Breast epithelium (tissue), 3 donors: Measurements from ENCODE around the gene TNNI3K.

ENCODE experiments used
- POLR2A ChIP-seq: fragments of 450-650 bp; IDR thresholded peaks from one replicate; pipeline ENCODE4 v1.6.1; 2016; ENCODE audit warnings: antibody characterized with exemption, mild to moderate bottlenecking, moderate library complexity
- POLR2AphosphoS5 ChIP-seq, 3 donors: sonication (generic); formaldehyde crosslinking; IDR thresholded peaks; one replicate each; pipeline ENCODE4 v1.6.1; 2017; ENCODE audit warnings: antibody characterized with exemption in 3 of 3

DNA sequence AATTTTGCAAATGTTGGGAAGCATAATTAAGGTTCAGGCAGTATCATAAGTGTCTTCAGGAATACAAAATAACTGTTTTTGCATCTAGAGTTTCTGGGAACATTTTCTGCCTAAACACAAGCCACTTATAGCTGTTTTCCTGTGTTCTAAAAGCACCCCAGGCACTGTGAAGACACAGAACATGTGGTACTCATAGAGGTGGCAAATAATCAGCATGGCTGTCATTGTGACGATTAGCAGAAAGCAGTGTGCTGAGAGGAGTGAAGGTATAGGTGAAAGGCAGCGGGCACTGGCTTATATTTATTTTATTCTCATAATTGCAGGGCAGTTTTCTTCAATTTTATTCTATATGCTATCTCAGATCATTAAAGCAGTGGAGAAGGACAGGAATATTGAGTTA, 157.7 kb downstream of the TNNI3K start:
- TF ChIP-seq POLR2A (no peak), POLR2AphosphoS5 (IDR thresholded peaks at IDR 0.05) (no peak)
